Thoracic aorta endothelial cell (primary cell): ENCODE data around the gene UBE2E3. TPM values are rescaled to one million over a fixed set of nuclear protein-coding genes. Genes with fewer than 3 reads are reported as not detected.

ENCODE experiments used
- total RNA-seq: library from RNA; depleted of rRNA; stranded (reverse); fragments of >200 nt; gene quantifications from 2 replicates; pipeline ENCODE4 v1.2.3, GENCODE V29; 2012

Gene UBE2E3
- 56.7 and 81.1 TPM in 2 replicates for total RNA-seq

GRCh38 chr2:180980106-180980942, at the start of gene UBE2E3:
Gene UBE2E3, plus strand, starts transcription at chr2:180980605. Its CDS starts 1,438 bp downstream, at chr2:180982043.

